G401.6 (cell line): ENCODE data around the gene BBX.

Source experiments
- FAIRE-seq: peaks from 2 replicates; lab custom pipeline; 2012; peaks lifted over from hg19 to GRCh38; lab: Jason Lieb, UNC

The BBX gene

GRCh38 chr3:107600780-107601179 is 78.0 kb downstream of the BBX start:
- FAIRE-seq: no peak

- no peak for FAIRE-seq
Measured at GRCh38 chr3:107604057-107604822, 81.5 kb downstream of the BBX start.

GRCh38 chr3:107611775-107612469 is 89.2 kb downstream of the BBX start:
- no peak for FAIRE-seq

- FAIRE-seq: no peak
Measured at GRCh38 chr3:107612664-107613084, 89.9 kb downstream of the BBX start.

- FAIRE-seq: no peak
Measured at GRCh38 chr3:107619549-107619948, 96.8 kb downstream of the BBX start.

- no peak for FAIRE-seq
Measured at GRCh38 chr3:107620534-107620933, 97.8 kb downstream of the BBX start.

GRCh38 chr3:107621465-107621864 is 98.7 kb downstream of the BBX start:
- no peak for FAIRE-seq

- peak; percentile 28 for FAIRE-seq
Measured at GRCh38 chr3:107627962-107628542, 105.3 kb downstream of the BBX start.

- no peak for FAIRE-seq
Measured at GRCh38 chr3:107629566-107629965, 106.8 kb downstream of the BBX start.

- no peak for FAIRE-seq
Measured at GRCh38 chr3:107630779-107631178, 108.0 kb downstream of the BBX start.

GRCh38 chr3:107632576-107632975 is 109.8 kb downstream of the BBX start:
- no peak for FAIRE-seq

GRCh38 chr3:107633327-107634098 is 110.8 kb downstream of the BBX start:
- FAIRE-seq: no peak

- no peak for FAIRE-seq
Measured at GRCh38 chr3:107634099-107634489, 111.3 kb downstream of the BBX start.

- no peak for FAIRE-seq
Measured at GRCh38 chr3:107637416-107638183, 114.8 kb downstream of the BBX start.

GRCh38 chr3:107641572-107642307 is 119.0 kb downstream of the BBX start:
- FAIRE-seq: no peak

GRCh38 chr3:107643038-107643883 is 120.5 kb downstream of the BBX start:
- FAIRE-seq: no peak

- no peak for FAIRE-seq
Measured at GRCh38 chr3:107644631-107645030, 121.9 kb downstream of the BBX start.

GRCh38 chr3:107650788-107651187 is 128.0 kb downstream of the BBX start:
- no peak for FAIRE-seq

GRCh38 chr3:107651782-107652181 is 129.0 kb downstream of the BBX start:
- FAIRE-seq: no peak

GRCh38 chr3:107654218-107654617 is 131.5 kb downstream of the BBX start:
- no peak for FAIRE-seq
